Measurements from ENCODE around the gene MEI1.

MEI1 gene

GRCh38 chr22:41826021-41826420 is 126.7 kb downstream of the MEI1 start:
- Histone ChIP-seq H3K4me3 (ENCODE audit: low read length) (no peak overlapping the region), H3K79me2 (ENCODE audit: control insufficient read depth, insufficient read depth, low read length) (no peaks in the 10 kb centered on the region), H3K27me3 (ENCODE audit: insufficient read depth, low read length, poor library complexity) (no peaks in the 10 kb centered on the region), H2BK120ac (ENCODE audit: low read depth, low read length) (no peak overlapping the region), H3K4me2 (ENCODE audit: low read length) (no peak overlapping the region), H3K27ac (ENCODE audit: low read depth, low read length) (no peak overlapping the region), H3K4ac (ENCODE audit: low read depth, low read length) (peak overlapping the region; percentile 7), H3K36me3 (ENCODE audit: control insufficient read depth, insufficient read depth, low read length) (no peaks in the 10 kb centered on the region), H3K56ac (ENCODE audit: low read length) (peak overlapping the region; percentile 64), H3K23ac (ENCODE audit: low read length) (no peak overlapping the region), H3K79me1 (ENCODE audit: low read length) (no peaks in the 10 kb centered on the region), H4K8ac (ENCODE audit: low read depth, low read length) (no peak overlapping the region), H4K5ac (ENCODE audit: low read length) (no peak overlapping the region), H3K9ac (ENCODE audit: low read length) (no peak overlapping the region), H3K18ac (ENCODE audit: low read length) (no peak overlapping the region), H2AK5ac (ENCODE audit: low read length) (peak overlapping the region; percentile 30), H2BK15ac (replicated peaks; ENCODE audit: low read depth) (no peak overlapping the region), H3K4me1 (ENCODE audit: control insufficient read depth, low read depth, low read length) (peaks cover 8% of the 10 kb centered on the region), H2BK5ac (ENCODE audit: low read length) (peak overlapping the region; percentile 20)
- DNase-seq: no peak
- WGBS (ENCODE audit: extremely low coverage, insufficient coverage, low lambda C conversion rate): no CpG with 5 or more reads among the region's 3 CpGs

- no CpG with 5 or more reads among the region's 11 CpGs for WGBS (ENCODE audit: extremely low coverage, insufficient coverage, low lambda C conversion rate)
- H3K27ac ChIP-seq (ENCODE audit: low read depth, low read length): no peak overlapping the region
These were observed 127.4 kb downstream of the MEI1 start for GRCh38 chr22:41826430-41827383.

GRCh38 chr22:41827671-41828070 is 128.4 kb downstream of the MEI1 start:
- no peaks in the 10 kb centered on the region for H3K79me1 ChIP-seq (ENCODE audit: low read length)
- no peak overlapping the region for H4K5ac ChIP-seq (ENCODE audit: low read length)
- no peaks in the 10 kb centered on the region for H3K79me2 ChIP-seq (ENCODE audit: control insufficient read depth, insufficient read depth, low read length)
- no peak overlapping the region for H3K4me3 ChIP-seq (ENCODE audit: low read length)
- H3K23ac ChIP-seq (ENCODE audit: low read length): no peak overlapping the region
- no peak overlapping the region for H3K56ac ChIP-seq (ENCODE audit: low read length)
- H3K4me1 ChIP-seq (ENCODE audit: control insufficient read depth, low read depth, low read length): peaks cover 8% of the 10 kb centered on the region
- no peak overlapping the region for H2BK15ac ChIP-seq (replicated peaks; ENCODE audit: low read depth)
- no peak overlapping the region for H3K4me2 ChIP-seq (ENCODE audit: low read length)
- H3K9ac ChIP-seq (ENCODE audit: low read length): no peak overlapping the region
- no peak overlapping the region for H3K27ac ChIP-seq (ENCODE audit: low read depth, low read length)
- no CpG with 5 or more reads among the region's 6 CpGs for WGBS (ENCODE audit: extremely low coverage, insufficient coverage, low lambda C conversion rate)
- H2BK5ac ChIP-seq (ENCODE audit: low read length): no peak overlapping the region
- peak overlapping the region; percentile 13 for H3K18ac ChIP-seq (ENCODE audit: low read length)
- no peaks in the 10 kb centered on the region for H3K36me3 ChIP-seq (ENCODE audit: control insufficient read depth, insufficient read depth, low read length)
- no peak for DNase-seq
- H4K8ac ChIP-seq (ENCODE audit: low read depth, low read length): no peak overlapping the region
- H2BK120ac ChIP-seq (ENCODE audit: low read depth, low read length): no peak overlapping the region
- H3K27me3 ChIP-seq (ENCODE audit: insufficient read depth, low read length, poor library complexity): no peaks in the 10 kb centered on the region
- no peak overlapping the region for H3K4ac ChIP-seq (ENCODE audit: low read depth, low read length)
- no peak overlapping the region for H2AK5ac ChIP-seq (ENCODE audit: low read length)

More at GRCh38 chr22:41826430-41827383, 127.4 kb downstream of the MEI1 start:
- H3K79me1 ChIP-seq (ENCODE audit: low read length): no peaks in the 10 kb centered on the region
- H2BK5ac ChIP-seq (ENCODE audit: low read length): peak overlapping the region; percentile 43
- H4K5ac ChIP-seq (ENCODE audit: low read length): no peak overlapping the region
- H3K23ac ChIP-seq (ENCODE audit: low read length): peak overlapping the region; percentile 33
- no peak overlapping the region for H3K18ac ChIP-seq (ENCODE audit: low read length)
- H4K8ac ChIP-seq (ENCODE audit: low read depth, low read length): no peak overlapping the region
- H3K27me3 ChIP-seq (ENCODE audit: insufficient read depth, low read length, poor library complexity): no peaks in the 10 kb centered on the region
- no peak overlapping the region for H3K4me2 ChIP-seq (ENCODE audit: low read length)
- H3K56ac ChIP-seq (ENCODE audit: low read length): peak overlapping the region; percentile 64
- H3K79me2 ChIP-seq (ENCODE audit: control insufficient read depth, insufficient read depth, low read length): no peaks in the 10 kb centered on the region
- H3K9ac ChIP-seq (ENCODE audit: low read length): peak overlapping the region; percentile 40
- no peak overlapping the region for H3K4me3 ChIP-seq (ENCODE audit: low read length)
- H3K4ac ChIP-seq (ENCODE audit: low read depth, low read length): no peak overlapping the region
- no peak overlapping the region for H2BK120ac ChIP-seq (ENCODE audit: low read depth, low read length)
- H2BK15ac ChIP-seq (replicated peaks; ENCODE audit: low read depth): no peak overlapping the region
- DNase-seq: no peak
- no peaks in the 10 kb centered on the region for H3K36me3 ChIP-seq (ENCODE audit: control insufficient read depth, insufficient read depth, low read length)
- peaks cover 8% of the 10 kb centered on the region for H3K4me1 ChIP-seq (ENCODE audit: control insufficient read depth, low read depth, low read length)
- H2AK5ac ChIP-seq (ENCODE audit: low read length): peak overlapping the region; percentile 60

- Histone ChIP-seq H3K36me3 (ENCODE audit: control insufficient read depth, insufficient read depth, low read length) (no peaks in the 10 kb centered on the region), H2BK5ac (ENCODE audit: low read length) (no peak overlapping the region), H3K4ac (ENCODE audit: low read depth, low read length) (no peak overlapping the region), H3K9ac (ENCODE audit: low read length) (peak overlapping the region; percentile 3), H3K27me3 (ENCODE audit: insufficient read depth, low read length, poor library complexity) (no peaks in the 10 kb centered on the region), H3K4me3 (ENCODE audit: low read length) (no peak overlapping the region), H3K56ac (ENCODE audit: low read length) (no peak overlapping the region), H2AK5ac (ENCODE audit: low read length) (no peak overlapping the region), H4K5ac (ENCODE audit: low read length) (no peak overlapping the region), H3K27ac (ENCODE audit: low read depth, low read length) (no peak overlapping the region), H3K23ac (ENCODE audit: low read length) (no peak overlapping the region), H4K8ac (ENCODE audit: low read depth, low read length) (no peak overlapping the region), H3K4me1 (ENCODE audit: control insufficient read depth, low read depth, low read length) (peaks cover 8% of the 10 kb centered on the region), H2BK15ac (replicated peaks; ENCODE audit: low read depth) (peak overlapping the region; percentile 37), H2BK120ac (ENCODE audit: low read depth, low read length) (no peak overlapping the region), H3K18ac (ENCODE audit: low read length) (no peak overlapping the region), H3K79me1 (ENCODE audit: low read length) (no peaks in the 10 kb centered on the region), H3K79me2 (ENCODE audit: control insufficient read depth, insufficient read depth, low read length) (peaks cover 2% of the 10 kb centered on the region), H3K4me2 (ENCODE audit: low read length) (no peak overlapping the region)
- DNase-seq: no peak
- no CpG with 5 or more reads among the region's 4 CpGs for WGBS (ENCODE audit: extremely low coverage, insufficient coverage, low lambda C conversion rate)
These were observed 129.2 kb downstream of the MEI1 start for GRCh38 chr22:41828516-41828915.

DNA sequence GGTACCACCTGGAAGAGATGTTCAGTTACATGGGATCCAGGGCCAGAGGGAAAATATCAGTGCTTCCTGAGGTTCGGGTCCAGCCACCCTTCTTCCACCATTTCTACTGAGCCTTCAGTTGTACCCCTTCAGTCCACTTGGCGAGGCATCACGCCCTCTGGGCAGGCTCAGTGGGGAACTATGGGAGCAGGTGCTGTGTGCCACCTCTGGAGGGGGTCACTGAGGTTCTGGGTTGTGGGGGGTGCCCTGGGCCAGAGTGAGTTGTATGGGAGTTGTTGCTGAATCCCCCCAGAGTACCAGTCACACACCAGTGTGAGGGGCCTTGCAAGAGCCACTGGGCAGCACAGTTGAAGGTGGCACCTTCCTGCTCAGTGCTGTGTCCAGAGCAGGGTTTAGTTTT is 130.9 kb downstream of the MEI1 start:
- Histone ChIP-seq H3K4ac (ENCODE audit: low read depth, low read length) (no peak overlapping the region), H3K27me3 (ENCODE audit: insufficient read depth, low read length, poor library complexity) (no peaks in the 10 kb centered on the region)

More for the DNA sequence above, 130.9 kb downstream of the MEI1 start:
- peaks cover 16% of the 10 kb centered on the region for H3K79me2 ChIP-seq (ENCODE audit: control insufficient read depth, insufficient read depth, low read length)
- no peak overlapping the region for H3K9ac ChIP-seq (ENCODE audit: low read length)
- no peak overlapping the region for H2BK5ac ChIP-seq (ENCODE audit: low read length)
- no CpG with 5 or more reads among the region's 3 CpGs for WGBS (ENCODE audit: extremely low coverage, insufficient coverage, low lambda C conversion rate)
- peaks cover 2% of the 10 kb centered on the region for H3K79me1 ChIP-seq (ENCODE audit: low read length)
- H3K18ac ChIP-seq (ENCODE audit: low read length): no peak overlapping the region
- peaks cover 8% of the 10 kb centered on the region for H3K4me1 ChIP-seq (ENCODE audit: control insufficient read depth, low read depth, low read length)
- H2BK15ac ChIP-seq (replicated peaks; ENCODE audit: low read depth): no peak overlapping the region
- H3K36me3 ChIP-seq (ENCODE audit: control insufficient read depth, insufficient read depth, low read length): no peaks in the 10 kb centered on the region
- no peak overlapping the region for H3K27ac ChIP-seq (ENCODE audit: low read depth, low read length)
- no peak overlapping the region for H3K56ac ChIP-seq (ENCODE audit: low read length)
- no peak overlapping the region for H3K23ac ChIP-seq (ENCODE audit: low read length)
- H2AK5ac ChIP-seq (ENCODE audit: low read length): no peak overlapping the region
- no peak overlapping the region for H3K4me3 ChIP-seq (ENCODE audit: low read length)
- no peak overlapping the region for H2BK120ac ChIP-seq (ENCODE audit: low read depth, low read length)
- DNase-seq: no peak
- H4K8ac ChIP-seq (ENCODE audit: low read depth, low read length): no peak overlapping the region
- H3K4me2 ChIP-seq (ENCODE audit: low read length): no peak overlapping the region
- no peak overlapping the region for H4K5ac ChIP-seq (ENCODE audit: low read length)

Data from mesendoderm (in vitro differentiated cells).